KMS-11 (cell line): ENCODE measurements around the gene URGCP.

Source experiments
- H2AFZ ChIP-seq: fragments of 200-600 bp; sonication (generic); 2 replicates; pipeline ENCODE4 v1.6.1; 2016; ENCODE audit warnings: antibody characterized with exemption, mixed run types, low read depth
- H3K27ac ChIP-seq: fragments of 200-600 bp; sonication (generic); 2 replicates; pipeline ENCODE4 v1.6.1; 2016; ENCODE audit warnings: mild to moderate bottlenecking, mixed run types
- H3K27me3 ChIP-seq: fragments of 200-600 bp; sonication (generic); 2 replicates; pipeline ENCODE4 v1.6.1; 2017; ENCODE audit warnings: mild to moderate bottlenecking, low read depth, mixed run types, moderate library complexity; ENCODE audit not compliant: insufficient read depth
- H3K36me3 ChIP-seq: fragments of 200-600 bp; sonication (generic); 2 replicates; pipeline ENCODE4 v1.6.1; 2017; ENCODE audit warnings: mild to moderate bottlenecking, mixed run types; ENCODE audit not compliant: insufficient read depth
- H3K4me1 ChIP-seq: fragments of 200-600 bp; sonication (generic); 2 replicates; pipeline ENCODE4 v1.6.1; 2016; ENCODE audit warnings: mild to moderate bottlenecking, low read depth, mixed run types; ENCODE audit not compliant: poor library complexity, severe bottlenecking
- H3K4me2 ChIP-seq: fragments of 200-600 bp; sonication (generic); 2 replicates; pipeline ENCODE4 v1.7.0; 2016; ENCODE audit warnings: mild to moderate bottlenecking, mixed run types
- H3K4me3 ChIP-seq: fragments of 200-600 bp; sonication (generic); IDR thresholded peaks from 2 replicates; pipeline ENCODE4 v1.6.1; 2017; ENCODE audit warnings: low read depth, low read length, mixed read lengths; ENCODE audit not compliant: insufficient read depth
- H3K79me2 ChIP-seq: fragments of 200-600 bp; sonication (generic); 2 replicates; pipeline ENCODE4 v1.6.1; 2016; ENCODE audit warnings: low read depth, mixed run types; ENCODE audit not compliant: insufficient read depth
- H3K9ac ChIP-seq: fragments of 200-600 bp; sonication (generic); 2 replicates; pipeline ENCODE4 v1.6.1; 2016; ENCODE audit warnings: mild to moderate bottlenecking, mixed run types
- H4K20me1 ChIP-seq: fragments of 200-600 bp; sonication (generic); 2 replicates; pipeline ENCODE4 v1.6.1; 2016; ENCODE audit warnings: mild to moderate bottlenecking, mixed run types; ENCODE audit not compliant: insufficient read depth
- CTCF ChIP-seq: fragments of 200-600 bp; sonication (generic); conservative IDR thresholded peaks from 2 replicates; pipeline ENCODE4 v1.6.1; 2017; ENCODE audit warnings: low read depth, mild to moderate bottlenecking, antibody characterized with exemption, low read length, moderate library complexity, mixed read lengths

The URGCP gene

GRCh38 chr7:43952028-43952427 lies 45.6 kb upstream of the URGCP start:
- no peaks in the 10 kb centered on the region for H3K79me2 ChIP-seq
- no peaks in the 10 kb centered on the region for H4K20me1 ChIP-seq
- H3K27me3 ChIP-seq = no peaks in the 10 kb centered on the region
- H3K4me3 ChIP-seq = no peak overlapping the region
- no peak overlapping the region for H3K9ac ChIP-seq
- TF ChIP-seq CTCF = no peak
- no peak overlapping the region for H2AFZ ChIP-seq
- H3K4me2 ChIP-seq = no peak overlapping the region
- H3K4me1 ChIP-seq = peaks cover 8% of the 10 kb centered on the region
- H3K36me3 ChIP-seq = no peaks in the 10 kb centered on the region
- no peak overlapping the region for H3K27ac ChIP-seq

- H3K27me3 ChIP-seq = no peaks in the 10 kb centered on the region
- no peaks in the 10 kb centered on the region for H3K36me3 ChIP-seq
- H3K9ac ChIP-seq = no peak overlapping the region
Measured at GRCh38 chr7:43944286-43944685, 37.9 kb upstream of the URGCP start.

GRCh38 chr7:43943417-43944187 lies 37.2 kb upstream of the URGCP start:
- no peaks in the 10 kb centered on the region for H3K4me1 ChIP-seq
- H3K79me2 ChIP-seq = no peaks in the 10 kb centered on the region
- H3K27me3 ChIP-seq = no peaks in the 10 kb centered on the region
- no peak overlapping the region for H3K9ac ChIP-seq
- no peak for TF ChIP-seq CTCF
- no peak overlapping the region for H2AFZ ChIP-seq
- H3K4me2 ChIP-seq = no peak overlapping the region
- H3K36me3 ChIP-seq = no peaks in the 10 kb centered on the region
- no peaks in the 10 kb centered on the region for H4K20me1 ChIP-seq
- no peak overlapping the region for H3K27ac ChIP-seq
- H3K4me3 ChIP-seq = no peak overlapping the region

More at GRCh38 chr7:43944286-43944685, 37.9 kb upstream of the URGCP start:
- H3K79me2 ChIP-seq = no peaks in the 10 kb centered on the region
- H3K4me3 ChIP-seq = no peak overlapping the region
- no peaks in the 10 kb centered on the region for H3K4me1 ChIP-seq
- H3K4me2 ChIP-seq = no peak overlapping the region
- H2AFZ ChIP-seq = no peak overlapping the region
- TF ChIP-seq CTCF = no peak
- H3K27ac ChIP-seq = no peak overlapping the region
- no peaks in the 10 kb centered on the region for H4K20me1 ChIP-seq

DNA sequence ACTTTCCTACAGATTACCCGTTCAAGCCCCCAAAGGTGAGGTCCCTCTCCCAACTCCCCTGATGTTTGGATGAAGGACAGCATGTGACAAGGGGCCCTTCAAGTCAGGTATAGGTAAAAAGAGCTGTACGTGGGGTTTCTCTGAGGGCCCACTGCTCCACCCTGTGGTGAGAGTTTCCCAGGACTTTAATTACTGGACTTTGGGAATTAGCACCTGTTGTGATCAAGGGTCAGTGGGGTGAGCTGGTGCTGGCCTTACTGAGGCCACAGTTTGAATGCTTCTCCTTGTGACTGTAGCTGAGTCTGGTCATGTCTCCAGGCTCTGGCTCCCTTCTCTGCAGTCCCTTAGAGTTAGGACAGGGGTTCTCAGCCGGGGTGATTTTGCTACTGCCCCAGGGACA lies 36.6 kb upstream of the URGCP start:
- Histone ChIP-seq H4K20me1 (no peaks in the 10 kb centered on the region), H3K79me2 (no peaks in the 10 kb centered on the region), H3K27me3 (no peaks in the 10 kb centered on the region), H3K4me2 (no peak overlapping the region), H3K36me3 (no peaks in the 10 kb centered on the region), H3K4me3 (no peak overlapping the region), H3K4me1 (no peaks in the 10 kb centered on the region), H2AFZ (no peak overlapping the region), H3K9ac (no peak overlapping the region), H3K27ac (no peak overlapping the region)
- TF ChIP-seq CTCF = no peak
